ENCODE measurements around the gene SULT4A1.

The SULT4A1 gene

DNA sequence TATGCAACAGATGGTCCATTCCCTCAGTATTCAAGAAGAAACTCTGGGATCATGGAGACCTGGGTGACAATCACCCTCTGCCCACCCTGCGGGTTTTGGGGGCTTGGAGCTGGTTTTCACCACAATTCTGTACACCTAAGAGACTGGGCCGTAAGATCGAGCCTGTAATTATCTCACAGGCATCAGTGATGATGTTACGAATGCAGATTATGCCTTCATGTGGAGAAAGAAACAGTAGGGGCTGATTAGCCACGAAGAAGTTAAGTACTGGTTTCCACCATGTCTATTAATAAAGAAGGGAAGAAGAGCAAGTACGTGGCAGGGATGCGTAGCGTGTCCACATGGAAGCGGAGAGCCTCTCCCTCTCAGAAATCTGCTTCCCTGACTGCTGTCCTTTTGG, 44.9 kb downstream of the SULT4A1 start:
- ChIA-PET POLR2A (ENCODE audit: low non-redundant PET) (interaction anchor here (0.7 kb wide), 1 partner anchor 456 kb away, joined by 4 read pairs; no protein-coding TSS in a partner anchor), CTCF (no interaction called here)
- no peak for DNase-seq (ENCODE audit: low spot score)
- TF ChIP-seq, protein P1, sequence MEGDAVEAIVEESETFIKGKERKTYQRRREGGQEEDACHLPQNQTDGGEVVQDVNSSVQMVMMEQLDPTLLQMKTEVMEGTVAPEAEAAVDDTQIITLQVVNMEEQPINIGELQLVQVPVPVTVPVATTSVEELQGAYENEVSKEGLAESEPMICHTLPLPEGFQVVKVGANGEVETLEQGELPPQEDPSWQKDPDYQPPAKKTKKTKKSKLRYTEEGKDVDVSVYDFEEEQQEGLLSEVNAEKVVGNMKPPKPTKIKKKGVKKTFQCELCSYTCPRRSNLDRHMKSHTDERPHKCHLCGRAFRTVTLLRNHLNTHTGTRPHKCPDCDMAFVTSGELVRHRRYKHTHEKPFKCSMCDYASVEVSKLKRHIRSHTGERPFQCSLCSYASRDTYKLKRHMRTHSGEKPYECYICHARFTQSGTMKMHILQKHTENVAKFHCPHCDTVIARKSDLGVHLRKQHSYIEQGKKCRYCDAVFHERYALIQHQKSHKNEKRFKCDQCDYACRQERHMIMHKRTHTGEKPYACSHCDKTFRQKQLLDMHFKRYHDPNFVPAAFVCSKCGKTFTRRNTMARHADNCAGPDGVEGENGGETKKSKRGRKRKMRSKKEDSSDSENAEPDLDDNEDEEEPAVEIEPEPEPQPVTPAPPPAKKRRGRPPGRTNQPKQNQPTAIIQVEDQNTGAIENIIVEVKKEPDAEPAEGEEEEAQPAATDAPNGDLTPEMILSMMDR (conservative IDR thresholded peaks at IDR 0.05; ENCODE audit: low read depth): no peak
- H3K27ac ChIP-seq: no peak overlapping the region

DNA sequence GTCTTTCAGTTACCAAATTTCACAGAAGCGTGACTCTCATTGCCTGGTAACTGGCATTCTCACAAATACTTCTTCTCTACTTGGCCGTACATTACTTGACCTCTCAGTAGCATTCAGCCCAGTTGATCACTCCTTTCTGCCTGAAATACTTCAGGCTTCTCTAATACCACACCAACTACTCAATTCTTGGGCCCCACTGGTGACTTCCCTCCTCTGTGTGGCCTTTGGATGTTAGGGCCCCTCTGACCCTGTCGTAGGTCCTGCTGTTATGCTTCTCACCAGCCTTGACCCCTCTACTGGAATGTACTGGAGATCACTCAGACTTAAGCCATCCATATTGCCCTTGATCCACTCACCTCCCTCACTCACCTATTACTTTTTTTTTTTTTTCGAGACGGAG, 48.0 kb downstream of the SULT4A1 start:
- H3K27ac ChIP-seq: no peak overlapping the region
- DNase-seq (ENCODE audit: low spot score): no peak
- POLR2A ChIA-PET (ENCODE audit: low non-redundant PET): no interaction called here
- TF ChIP-seq, protein P1 (conservative IDR thresholded peaks at IDR 0.05; ENCODE audit: low read depth): no peak
- CTCF ChIA-PET: no interaction called here

- no peak for DNase-seq (ENCODE audit: low spot score)
- peak overlapping the region; percentile 76 for H3K27ac ChIP-seq
- ChIA-PET POLR2A (ENCODE audit: low non-redundant PET) (no interaction called here), CTCF (interaction anchor here (0.6 kb wide), 2 partner anchors 35 to 423 kb away, joined by 3 to 5 read pairs; no protein-coding TSS in a partner anchor)
- TF ChIP-seq, protein P1 (conservative IDR thresholded peaks at IDR 0.05; ENCODE audit: low read depth): no peak
These were observed 49.4 kb downstream of the SULT4A1 start for GRCh38 chr22:43812890-43813289.

DNA sequence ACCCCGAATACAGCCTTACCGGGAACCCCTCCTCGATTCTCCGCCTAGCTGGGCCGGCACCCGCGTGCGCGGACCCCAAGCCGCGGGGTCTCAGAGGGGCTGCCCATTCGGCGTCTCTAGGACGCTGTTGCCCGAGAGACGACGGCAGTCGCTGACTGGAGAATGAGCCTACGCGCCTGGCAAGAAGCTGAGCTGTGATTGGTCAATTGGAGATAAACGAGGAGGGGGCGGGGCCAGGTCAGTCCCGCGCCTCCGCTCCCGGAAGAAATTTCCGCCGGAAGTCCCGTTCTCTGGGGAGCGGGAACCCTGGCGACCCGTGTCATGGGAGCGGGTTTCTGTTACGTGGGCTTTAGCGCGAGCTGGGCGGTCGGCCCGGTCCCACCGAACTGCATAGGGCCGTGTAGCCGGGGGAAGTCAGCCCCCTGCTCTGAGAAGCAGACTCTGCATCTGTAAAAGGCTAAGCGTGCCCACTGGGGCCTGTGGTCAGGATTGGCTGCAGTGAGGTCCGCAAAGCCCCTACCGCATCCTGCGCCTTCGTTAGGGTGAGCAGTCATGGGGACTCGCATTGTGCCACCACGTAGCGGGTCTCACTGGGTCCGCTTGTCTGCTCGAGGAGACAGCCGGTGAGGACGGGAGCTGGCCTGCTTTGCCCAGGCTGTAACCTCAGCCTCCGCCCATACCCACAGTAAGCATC, 50.0 kb downstream of the SULT4A1 start, which contains the start of gene EFCAB6:
TSS of gene EFCAB6 (minus strand) at position 157 of the 694 bp plus-strand sequence. CDS start 29,987 bp downstream, outside the sequence.
- TF ChIP-seq, protein P1 (conservative IDR thresholded peaks at IDR 0.05; ENCODE audit: low read depth): no peak
- ChIA-PET POLR2A (ENCODE audit: low non-redundant PET) (interaction anchor here (0.6 kb wide), 1 partner anchor 22 kb away, joined by 3 read pairs; no protein-coding TSS in a partner anchor), CTCF (interaction anchor here (0.6 kb wide), 2 partner anchors 35 to 423 kb away, joined by 3 to 5 read pairs; no protein-coding TSS in a partner anchor)
- peak; percentile 94 for DNase-seq (ENCODE audit: low spot score)
- peak within 1 kb of the TSS; percentile 76 for H3K27ac ChIP-seq

DNA sequence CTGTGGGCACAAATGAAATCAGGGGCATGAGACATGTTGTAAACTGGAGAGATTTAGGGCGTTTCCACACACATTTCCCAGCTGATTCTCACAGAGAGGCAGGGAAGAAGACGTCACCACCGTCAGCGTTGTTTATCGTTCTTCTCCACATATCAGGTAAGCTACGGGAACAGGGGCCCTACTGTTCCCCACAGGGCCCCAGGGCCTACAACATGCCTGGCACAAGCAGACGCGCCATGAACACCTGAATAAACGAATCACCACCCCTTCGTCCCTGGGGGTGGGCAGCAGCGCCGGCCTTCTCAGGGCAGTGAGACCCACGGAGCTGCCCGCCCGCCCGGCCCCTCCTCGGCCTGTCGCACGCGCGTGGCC, 50.5 kb downstream of the SULT4A1 start:
- DNase-seq (ENCODE audit: low spot score): peak; percentile 16
- ChIA-PET POLR2A (ENCODE audit: low non-redundant PET) (interaction anchor here (0.6 kb wide), 1 partner anchor 23 kb away, joined by 3 read pairs; no protein-coding TSS in a partner anchor), CTCF (no interaction called here)
- peak overlapping the region; percentile 76 for H3K27ac ChIP-seq
- TF ChIP-seq, protein P1 (conservative IDR thresholded peaks at IDR 0.05; ENCODE audit: low read depth): no peak

DNA sequence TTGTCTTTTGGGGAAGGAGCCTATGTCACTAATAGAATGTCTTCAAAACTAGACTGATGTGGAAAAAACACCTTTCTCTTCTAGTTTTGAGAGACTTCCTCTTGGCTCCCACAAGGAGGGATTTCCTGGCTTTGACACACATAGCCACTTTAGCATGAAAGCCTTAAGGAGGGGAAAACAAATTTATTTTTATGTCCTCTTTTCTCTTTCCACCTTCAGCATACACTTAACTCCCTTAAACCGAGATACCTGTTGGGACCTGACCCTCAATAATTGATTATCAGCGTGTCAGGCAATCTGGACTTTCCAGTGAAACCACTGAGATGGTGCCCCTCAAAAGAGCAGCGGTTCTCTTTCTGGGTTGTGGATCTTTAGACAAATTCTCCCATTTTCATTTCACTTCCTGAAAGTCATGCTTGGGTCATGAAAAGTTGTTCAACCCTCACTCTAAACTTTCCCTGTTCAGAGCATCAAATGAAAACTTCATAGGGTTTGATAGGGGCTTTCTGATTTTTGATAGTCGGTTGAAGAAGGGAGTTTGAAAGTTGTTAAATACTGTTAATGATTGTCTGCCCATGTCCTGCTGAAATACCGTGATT, 59.3 kb downstream of the SULT4A1 start:
- CTCF ChIA-PET: interaction anchor here (0.6 kb wide), 1 partner anchor 31 kb away, joined by 5 read pairs; no protein-coding TSS in a partner anchor
- no peak for DNase-seq (ENCODE audit: low spot score)
- H3K27ac ChIP-seq: no peak overlapping the region
- POLR2A ChIA-PET (ENCODE audit: low non-redundant PET): no interaction called here
- TF ChIP-seq, protein P1 (conservative IDR thresholded peaks at IDR 0.05; ENCODE audit: low read depth): no peak
